Breast epithelium (tissue), 3 donors: ENCODE data around the gene REXO4.

ENCODE experiments used
- POLR2A ChIP-seq: fragments of 450-650 bp; IDR thresholded peaks from one replicate; pipeline ENCODE4 v1.6.1; 2016; ENCODE audit warnings: antibody characterized with exemption, mild to moderate bottlenecking, moderate library complexity
- POLR2AphosphoS5 ChIP-seq, 3 donors: sonication (generic); formaldehyde crosslinking; IDR thresholded peaks; one replicate each; pipeline ENCODE4 v1.6.1; 2017; ENCODE audit warnings: antibody characterized with exemption in 3 of 3
- TF ChIP-seq, protein P1 (sequence below), 3 donors: fragments of 450-650 bp; IDR thresholded peaks; one replicate each; pipeline ENCODE4 v1.5.1; 2016 to 2017; ENCODE audit warnings: antibody characterized with exemption in 3 of 3, mild to moderate bottlenecking in 3 of 3, moderate library complexity in 3 of 3

GRCh38 chr9:133454325-133454724 is 36.5 kb upstream of the REXO4 start:
- TF ChIP-seq, protein P1, sequence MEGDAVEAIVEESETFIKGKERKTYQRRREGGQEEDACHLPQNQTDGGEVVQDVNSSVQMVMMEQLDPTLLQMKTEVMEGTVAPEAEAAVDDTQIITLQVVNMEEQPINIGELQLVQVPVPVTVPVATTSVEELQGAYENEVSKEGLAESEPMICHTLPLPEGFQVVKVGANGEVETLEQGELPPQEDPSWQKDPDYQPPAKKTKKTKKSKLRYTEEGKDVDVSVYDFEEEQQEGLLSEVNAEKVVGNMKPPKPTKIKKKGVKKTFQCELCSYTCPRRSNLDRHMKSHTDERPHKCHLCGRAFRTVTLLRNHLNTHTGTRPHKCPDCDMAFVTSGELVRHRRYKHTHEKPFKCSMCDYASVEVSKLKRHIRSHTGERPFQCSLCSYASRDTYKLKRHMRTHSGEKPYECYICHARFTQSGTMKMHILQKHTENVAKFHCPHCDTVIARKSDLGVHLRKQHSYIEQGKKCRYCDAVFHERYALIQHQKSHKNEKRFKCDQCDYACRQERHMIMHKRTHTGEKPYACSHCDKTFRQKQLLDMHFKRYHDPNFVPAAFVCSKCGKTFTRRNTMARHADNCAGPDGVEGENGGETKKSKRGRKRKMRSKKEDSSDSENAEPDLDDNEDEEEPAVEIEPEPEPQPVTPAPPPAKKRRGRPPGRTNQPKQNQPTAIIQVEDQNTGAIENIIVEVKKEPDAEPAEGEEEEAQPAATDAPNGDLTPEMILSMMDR (IDR thresholded peaks at IDR 0.05) = no peak
- TF ChIP-seq POLR2AphosphoS5 (IDR thresholded peaks at IDR 0.05) = no peak
- TF ChIP-seq POLR2A = no peak
